HCT116 (cell line): ENCODE measurements around the gene ACACA. TPM values are rescaled to one million over a fixed set of nuclear protein-coding genes. Genes with fewer than 3 reads are reported as not detected.

Experiments
- ATAC-seq: fragments of 200-7000 bp; cut with Tn5 transposase; 2 replicates; pipeline ENCODE4 v1.9.1; 2020; ENCODE audit warnings: mild to moderate bottlenecking, moderate library complexity
- BruUV-seq: library from RNA; stranded (reverse); fragments of 400-500 nt; replicated peaks from 2 replicates; lab custom pipeline; 2021; lab: Mats Ljungman, UMichigan
- CTCF ChIA-PET: fragments of 300-600 bp; sonication (Branson Sonifier 250); formaldehyde crosslinking; loops from one replicate; lab custom pipeline; 2021; ENCODE audit warnings: antibody characterized with exemption; lab: Charles Lee
- POLR2A ChIA-PET: fragments of 300-600, 350-600 bp; sonication (Branson Sonifier 250); formaldehyde crosslinking; loops from one replicate; lab custom pipeline; 2021; ENCODE audit warnings: antibody characterized with exemption; lab: Charles Lee
- RAD21 ChIA-PET, 2 experiments: fragments of 300-600 bp; sonication (Branson Sonifier 250); formaldehyde crosslinking; loops; one replicate each; lab custom pipeline; 2023; ENCODE audit warnings: low total read pairs in 2 of 2; ENCODE audit not compliant: uncharacterized antibody in 2 of 2, unreplicated experiment in 2 of 2, low non-redundant PET in 1 of 2; lab: Charles Lee
- DNase-seq: peaks from one replicate; pipeline ENCODE4 v3.0.0-alpha.2; 2010; ENCODE audit warnings: low read depth, low spot score
- H2AFZ ChIP-seq: fragments of 200-600 bp; shearing (Covaris generic), sonication (generic); 2 replicates; pipeline ENCODE4 v1.6.1; 2017; ENCODE audit warnings: low read depth, mixed run types, mixed read lengths, antibody characterized with exemption, low read length; ENCODE audit not compliant: poor library complexity, severe bottlenecking
- H3K27ac ChIP-seq: 2 replicates; pipeline ENCODE4 v1.5.1; 2012; ENCODE audit warnings: low read depth, low read length
- H3K27me3 ChIP-seq: fragments of 200-600 bp; sonication (generic); 2 replicates; pipeline ENCODE4 v1.6.1; 2016; ENCODE audit warnings: mixed run types, low read length, mixed read lengths; ENCODE audit not compliant: insufficient read depth
- H3K36me3 ChIP-seq, 2 experiments: fragments of 200-500 bp in 1 of 2; fragments of 200-600 bp in 1 of 2; sonication (Bioruptor generic) in 1 of 2; sonication (generic) in 1 of 2; 2 replicates each; pipeline versions ENCODE4 v1.5.1 to v1.6.1; 2014 to 2016; ENCODE audit warnings: low read length in 2 of 2, inconsistent platforms in 1 of 2, mixed read lengths in 1 of 2, mixed run types in 1 of 2; ENCODE audit not compliant: insufficient read depth in 2 of 2, control insufficient read depth in 1 of 2
- H3K4me1 ChIP-seq, 2 experiments: fragments of 200-600 bp in 1 of 2; sonication (generic) in 1 of 2; 2 replicates each; pipeline versions ENCODE4 v1.5.1 to v1.6.1; 2012 to 2017; ENCODE audit warnings: low read length in 2 of 2, inconsistent platforms in 1 of 2, mild to moderate bottlenecking in 1 of 2, mixed read lengths in 1 of 2, mixed run types in 1 of 2, moderate library complexity in 1 of 2; ENCODE audit not compliant: insufficient read depth in 2 of 2, control insufficient read depth in 1 of 2
- H3K4me2 ChIP-seq: fragments of 200-600 bp; sonication (generic); 2 replicates; pipeline ENCODE4 v1.6.1; 2017; ENCODE audit warnings: mixed run types, low read length, mixed read lengths
- H3K4me3 ChIP-seq, 2 experiments: fragments of 200-600 bp in 1 of 2; sonication (generic) in 1 of 2; replicated peaks in 1 of 2; 2 replicates each; pipeline ENCODE4 v1.5.1; 2011 to 2016; ENCODE audit warnings: low read length in 2 of 2, control low read depth in 1 of 2, low read depth in 1 of 2, mild to moderate bottlenecking in 1 of 2, mixed read lengths in 1 of 2, mixed run types in 1 of 2
- H3K79me2 ChIP-seq: fragments of 200-600 bp; sonication (generic); 2 replicates; pipeline ENCODE4 v1.6.1; 2017; ENCODE audit warnings: mild to moderate bottlenecking, mixed run types, low read length, moderate library complexity, mixed read lengths; ENCODE audit not compliant: insufficient read depth
- H3K9ac ChIP-seq: fragments of 200-600 bp; sonication (generic); 2 replicates; pipeline ENCODE4 v1.6.1; 2016; ENCODE audit warnings: low read length, mixed read lengths
- H3K9me2 ChIP-seq: fragments of 200-600 bp; sonication (generic), shearing (Covaris generic); 2 replicates; pipeline ENCODE4 v1.6.1; 2017; ENCODE audit warnings: mixed run types, mild to moderate bottlenecking, moderate library complexity; ENCODE audit not compliant: insufficient read depth
- H3K9me3 ChIP-seq, 2 experiments: fragments of 200-500 bp in 1 of 2; fragments of 200-600 bp in 1 of 2; sonication (Bioruptor generic) in 1 of 2; sonication (generic) in 1 of 2; 2 replicates each; pipeline ENCODE4 v1.6.1; 2014 to 2017; ENCODE audit warnings: low read length in 2 of 2, mixed read lengths in 2 of 2, inconsistent platforms in 1 of 2, low read depth in 1 of 2, mild to moderate bottlenecking in 1 of 2, mixed run types in 1 of 2, moderate library complexity in 1 of 2; ENCODE audit not compliant: control insufficient read depth in 1 of 2, insufficient read depth in 1 of 2
- H4K20me1 ChIP-seq: fragments of 200-600 bp; sonication (generic), shearing (Covaris generic); 2 replicates; pipeline ENCODE4 v1.6.1; 2017; ENCODE audit warnings: mixed run types, mild to moderate bottlenecking, moderate library complexity; ENCODE audit not compliant: insufficient read depth
- EZH2 ChIP-seq: fragments of 200-600 bp; sonication (generic); IDR thresholded peaks from 2 replicates; pipeline ENCODE4 v1.6.1; 2017; ENCODE audit warnings: antibody characterized with exemption, mixed run types
- EZH2phosphoT487 ChIP-seq: fragments of 200-600 bp; IDR thresholded peaks from 2 replicates; pipeline ENCODE4 v1.6.1; 2018; ENCODE audit warnings: antibody characterized with exemption, borderline replicate concordance
- RAD21 ChIP-seq: IDR thresholded peaks from 2 replicates; pipeline ENCODE4 v1.6.1; 2012; ENCODE audit warnings: low read depth, mild to moderate bottlenecking
- SIN3A ChIP-seq: IDR thresholded peaks from 2 replicates; pipeline ENCODE4 v1.6.1; 2012; ENCODE audit warnings: low read depth
- SRF ChIP-seq: IDR thresholded peaks from 2 replicates; pipeline ENCODE4 v1.6.1; 2012; ENCODE audit warnings: low read depth
- YY1 ChIP-seq: IDR thresholded peaks from 2 replicates; pipeline ENCODE4 v1.6.1; 2011; ENCODE audit warnings: low read length, low read depth, moderate library complexity, mild to moderate bottlenecking; ENCODE audit not compliant: insufficient replicate concordance; ENCODE audit errors: extremely low read depth
- ZBTB33 ChIP-seq: IDR thresholded peaks from 2 replicates; pipeline ENCODE4 v1.6.1; 2011; ENCODE audit warnings: mild to moderate bottlenecking, low read length, moderate library complexity; ENCODE audit not compliant: insufficient replicate concordance; ENCODE audit errors: extremely low read depth
- intact Hi-C: fragments of 100-400 bp; cut with micrococcal nuclease; formaldehyde crosslinking; loops from 2 replicates; pipeline ENCODE4 v1.10.0; 2022
- total RNA-seq: library from RNA; stranded (reverse); gene quantifications from one replicate; pipeline ENCODE4 v1.2.1, GENCODE V29; 2021; ENCODE audit not compliant: unreplicated experiment
- TF ChIP-seq, protein P1 (sequence below), 3 experiments: fragments of 200-600 bp in 1 of 3; sonication (generic) in 1 of 3; IDR thresholded peaks in 2 of 3; conservative IDR thresholded peaks in 1 of 3; 2 replicates each; pipeline ENCODE4 v1.5.1; 2012 to 2017; ENCODE audit warnings: low read depth in 2 of 3, low read length in 2 of 3, antibody characterized with exemption in 1 of 3, borderline replicate concordance in 1 of 3, control low read depth in 1 of 3, mild to moderate bottlenecking in 1 of 3, mixed read lengths in 1 of 3, mixed run types in 1 of 3, moderate library complexity in 1 of 3; ENCODE audit not compliant: insufficient read depth in 1 of 3

The ACACA gene
- total RNA-seq, 1 experiment from 2014 or later = 161 TPM

- DNase-seq = no peak
- peaks cover 4% of the 10 kb centered on the region; the same call in 1 of the 2 replicates for H3K79me2 ChIP-seq
- no peaks in the 10 kb centered on the region for H4K20me1 ChIP-seq
- H3K36me3 ChIP-seq = peaks cover 0 to 3% of the 10 kb centered on the region in 2 experiments; a peak in 2 of 4 replicates
- no peaks in the 10 kb centered on the region for H3K9me2 ChIP-seq
- H3K9ac ChIP-seq = no peak overlapping the region
- RAD21 ChIA-PET = no interaction called here
- no peak overlapping the region for H2AFZ ChIP-seq
- no peaks in the 10 kb centered on the region for H3K4me1 ChIP-seq
- no peak overlapping the region for H3K27ac ChIP-seq
- no peak for ATAC-seq
- POLR2A ChIA-PET = interaction anchor here (1.2 kb wide), 1 partner anchor 9 kb away, joined by 3 read pairs; no protein-coding TSS in a partner anchor
- BruUV-seq = no TSS peak
- no peak overlapping the region for H3K4me2 ChIP-seq
- H3K27me3 ChIP-seq = no peaks in the 10 kb centered on the region
- H3K9me3 ChIP-seq = no peaks in the 10 kb centered on the region
- CTCF ChIA-PET = no interaction called here
- no peak overlapping the region for H3K4me3 ChIP-seq
- intact Hi-C loops = no loop called here
- TF ChIP-seq SIN3A (no peak), YY1 (no peak), EZH2 (no peak), RAD21 (no peak), ZBTB33 (no peak), EZH2phosphoT487 (no peak), SRF (no peak)
- TF ChIP-seq, protein P1, sequence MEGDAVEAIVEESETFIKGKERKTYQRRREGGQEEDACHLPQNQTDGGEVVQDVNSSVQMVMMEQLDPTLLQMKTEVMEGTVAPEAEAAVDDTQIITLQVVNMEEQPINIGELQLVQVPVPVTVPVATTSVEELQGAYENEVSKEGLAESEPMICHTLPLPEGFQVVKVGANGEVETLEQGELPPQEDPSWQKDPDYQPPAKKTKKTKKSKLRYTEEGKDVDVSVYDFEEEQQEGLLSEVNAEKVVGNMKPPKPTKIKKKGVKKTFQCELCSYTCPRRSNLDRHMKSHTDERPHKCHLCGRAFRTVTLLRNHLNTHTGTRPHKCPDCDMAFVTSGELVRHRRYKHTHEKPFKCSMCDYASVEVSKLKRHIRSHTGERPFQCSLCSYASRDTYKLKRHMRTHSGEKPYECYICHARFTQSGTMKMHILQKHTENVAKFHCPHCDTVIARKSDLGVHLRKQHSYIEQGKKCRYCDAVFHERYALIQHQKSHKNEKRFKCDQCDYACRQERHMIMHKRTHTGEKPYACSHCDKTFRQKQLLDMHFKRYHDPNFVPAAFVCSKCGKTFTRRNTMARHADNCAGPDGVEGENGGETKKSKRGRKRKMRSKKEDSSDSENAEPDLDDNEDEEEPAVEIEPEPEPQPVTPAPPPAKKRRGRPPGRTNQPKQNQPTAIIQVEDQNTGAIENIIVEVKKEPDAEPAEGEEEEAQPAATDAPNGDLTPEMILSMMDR (IDR thresholded peaks at IDR 0.05 in 2 of 3, conservative IDR thresholded peaks at IDR 0.05 in 1 of 3; ENCODE audit: borderline replicate concordance in 1 of 3, insufficient read depth in 1 of 3, low read depth in 2 of 3, low read length in 2 of 3) = no peak
Observed at GRCh38 chr17:37164057-37164456, 242.6 kb downstream of the ACACA start.
